Lower leg skin (tissue), 3 donors: ENCODE data around the gene XRCC1.

ENCODE experiments used
- POLR2A ChIP-seq, 2 donors: fragments of 450-650 bp; IDR thresholded peaks; one replicate each; pipeline ENCODE4 v1.6.1; 2016 to 2017; ENCODE audit warnings: antibody characterized with exemption in 2 of 2, mild to moderate bottlenecking in 1 of 2, moderate library complexity in 1 of 2
- TF ChIP-seq, protein P1 (sequence below), 3 donors: fragments of 450-650 bp; IDR thresholded peaks; one replicate each; pipeline ENCODE4 v1.5.1; 2016; ENCODE audit warnings: antibody characterized with exemption in 3 of 3, mild to moderate bottlenecking in 3 of 3, moderate library complexity in 2 of 3

DNA sequence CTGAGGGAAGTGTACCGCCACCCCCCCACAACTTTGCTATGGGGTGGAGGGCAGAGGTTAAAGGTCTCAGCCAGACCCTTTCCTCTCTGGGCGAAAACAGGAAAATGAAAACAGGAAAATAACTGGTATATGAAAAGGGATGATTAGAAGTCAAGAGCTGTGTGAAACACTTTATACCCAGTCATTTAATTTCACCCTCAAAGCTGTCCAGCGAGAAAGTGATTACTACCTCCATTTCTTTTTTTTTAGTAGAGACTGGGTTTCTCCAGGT lies 70.2 kb downstream of the XRCC1 start:
- TF ChIP-seq, protein P1, sequence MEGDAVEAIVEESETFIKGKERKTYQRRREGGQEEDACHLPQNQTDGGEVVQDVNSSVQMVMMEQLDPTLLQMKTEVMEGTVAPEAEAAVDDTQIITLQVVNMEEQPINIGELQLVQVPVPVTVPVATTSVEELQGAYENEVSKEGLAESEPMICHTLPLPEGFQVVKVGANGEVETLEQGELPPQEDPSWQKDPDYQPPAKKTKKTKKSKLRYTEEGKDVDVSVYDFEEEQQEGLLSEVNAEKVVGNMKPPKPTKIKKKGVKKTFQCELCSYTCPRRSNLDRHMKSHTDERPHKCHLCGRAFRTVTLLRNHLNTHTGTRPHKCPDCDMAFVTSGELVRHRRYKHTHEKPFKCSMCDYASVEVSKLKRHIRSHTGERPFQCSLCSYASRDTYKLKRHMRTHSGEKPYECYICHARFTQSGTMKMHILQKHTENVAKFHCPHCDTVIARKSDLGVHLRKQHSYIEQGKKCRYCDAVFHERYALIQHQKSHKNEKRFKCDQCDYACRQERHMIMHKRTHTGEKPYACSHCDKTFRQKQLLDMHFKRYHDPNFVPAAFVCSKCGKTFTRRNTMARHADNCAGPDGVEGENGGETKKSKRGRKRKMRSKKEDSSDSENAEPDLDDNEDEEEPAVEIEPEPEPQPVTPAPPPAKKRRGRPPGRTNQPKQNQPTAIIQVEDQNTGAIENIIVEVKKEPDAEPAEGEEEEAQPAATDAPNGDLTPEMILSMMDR (IDR thresholded peaks at IDR 0.05), result no peak
- no peak for TF ChIP-seq POLR2A (IDR thresholded peaks at IDR 0.05)
